ENCODE measurements around the gene PPP3R1. TPM values are rescaled to one million over a fixed set of nuclear protein-coding genes. Genes with fewer than 3 reads are reported as not detected.

PPP3R1 gene
- total RNA-seq, 1 experiment from 2014 or later = 74.2 TPM

DNA sequence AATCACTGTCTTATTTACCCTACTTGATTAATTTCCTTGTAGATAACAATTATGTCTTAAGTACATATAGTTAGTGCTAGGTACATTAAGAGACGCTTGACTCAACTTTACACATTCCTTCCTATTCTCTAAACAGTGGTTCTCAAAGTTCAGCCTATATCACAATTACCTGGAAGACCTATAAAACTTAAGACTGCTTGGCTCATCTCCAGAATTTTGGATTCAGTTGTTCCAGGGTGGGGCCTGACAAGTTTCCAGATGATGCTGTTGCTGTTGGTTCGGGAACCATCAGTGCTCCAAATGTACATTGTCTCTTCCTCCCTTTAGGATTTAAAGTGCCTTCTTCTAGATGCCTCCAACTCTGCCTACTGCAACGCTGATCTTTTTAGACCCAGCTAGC, 4.0 kb downstream of the PPP3R1 start:
- Histone ChIP-seq H2BK15ac (ENCODE audit: low read depth, low read length) (no peak overlapping the region), H2AFZ (ENCODE audit: low read length) (no peak overlapping the region), H3K4me1 (ENCODE audit: insufficient read depth, low read length) (0 out of 2 replicates have a peak, but pooled peaks cover 3% of the 10 kb centered on the region), H3K4ac (ENCODE audit: low read depth, low read length) (no peak overlapping the region), H3K56ac (ENCODE audit: insufficient read length, low read depth, low read length) (no peak overlapping the region), H3K18ac (ENCODE audit: insufficient read length, low read depth, low read length) (no peak overlapping the region), H2BK20ac (ENCODE audit: low read depth, low read length, poor library complexity, severe bottlenecking) (no peak overlapping the region), H2AK5ac (ENCODE audit: insufficient read length, low read length) (no peak overlapping the region), H2BK120ac (ENCODE audit: low read depth, low read length, poor library complexity, severe bottlenecking) (no peak overlapping the region), H3T11ph (ENCODE audit: low read length) (no peak overlapping the region), H4K8ac (replicated peaks; ENCODE audit: insufficient read length, low read depth, low read length) (no peak overlapping the region), H3K9ac (ENCODE audit: extremely low read depth, insufficient read length, low read length) (no peak overlapping the region), H3K4me2 (ENCODE audit: insufficient read depth, insufficient read length, low read length) (no peak overlapping the region), H3K23ac (ENCODE audit: insufficient read length, low read depth, low read length) (no peak overlapping the region), H3K79me1 (ENCODE audit: insufficient read depth, low read depth, low read length, poor library complexity, severe bottlenecking) (no peaks in the 10 kb centered on the region), H3K27me3 (ENCODE audit: insufficient read depth, low read length) (no peaks in the 10 kb centered on the region), H3K9me3 (ENCODE audit: control insufficient read depth, low read depth, low read length) (no peaks in the 10 kb centered on the region), H2BK5ac (ENCODE audit: insufficient read length, low read length) (no peak overlapping the region), H3K27ac (ENCODE audit: insufficient read length, low read depth, low read length) (no peak overlapping the region), H4K5ac (ENCODE audit: insufficient read length, low read depth, low read length) (no peak overlapping the region), H2BK12ac (ENCODE audit: insufficient read length, low read depth, low read length) (no peak overlapping the region), H4K20me1 (ENCODE audit: control insufficient read depth, insufficient read depth, insufficient read length) (no peaks in the 10 kb centered on the region), H3K23me2 (ENCODE audit: insufficient read length, low read depth, low read length, poor library complexity, severe bottlenecking) (peaks cover 11% of the 10 kb centered on the region), H3K14ac (ENCODE audit: insufficient read depth, low read length) (no peak overlapping the region), H4K91ac (ENCODE audit: insufficient read length, low read depth, low read length) (no peak overlapping the region), H3K79me2 (ENCODE audit: insufficient read depth, low read length) (peaks cover 54% of the 10 kb centered on the region)
- peaks cover 11 to 14% of the 10 kb centered on the region in 2 experiments for H3K4me1 Mint-ChIP-seq
- no peak for DNase-seq
- H3K27ac Mint-ChIP-seq = no peak overlapping the region
- H3K27me3 Mint-ChIP-seq (ENCODE audit: low read depth) = no peaks in the 10 kb centered on the region
- no peak overlapping the region for H3K4me3 Mint-ChIP-seq
- peaks cover 0 to 3% of the 10 kb centered on the region in 2 experiments; a peak in 1 of 5 replicates for H3K9me3 Mint-ChIP-seq
- WGBS (ENCODE audit: extremely low coverage, insufficient read length, low lambda C conversion rate) = no CpG with 5 or more reads among the region's 3 CpGs
- no peak for TF ChIP-seq CTCF (conservative IDR thresholded peaks at IDR 0.05)
- peaks cover 0 to 5% (median 2%) of the 10 kb centered on the region in 3 experiments; a peak in 2 of 7 replicates for H3K36me3 Mint-ChIP-seq (ENCODE audit: insufficient read depth in 1 of 3, low read depth in 3 of 3)

Data from H9 (cell line).